Measurements from ENCODE around the gene KCNK4.

GRCh38 chr11:64321533-64321932, 30.4 kb downstream of the KCNK4 start:
- TF ChIP-seq EZH2phosphoT487 (IDR thresholded peaks at IDR 0.05; ENCODE audit: insufficient read depth, low read depth) (no peak), EZH2 (IDR thresholded peaks at IDR 0.05; ENCODE audit: insufficient read depth, poor library complexity, severe bottlenecking) (no peak)
